ENCODE measurements around the gene ASPN. TPM values are rescaled to one million over a fixed set of nuclear protein-coding genes. Genes with fewer than 3 reads are reported as not detected.

The ASPN gene
- total RNA-seq, 1 donor from 2014 or later: 0.19 TPM

DNA sequence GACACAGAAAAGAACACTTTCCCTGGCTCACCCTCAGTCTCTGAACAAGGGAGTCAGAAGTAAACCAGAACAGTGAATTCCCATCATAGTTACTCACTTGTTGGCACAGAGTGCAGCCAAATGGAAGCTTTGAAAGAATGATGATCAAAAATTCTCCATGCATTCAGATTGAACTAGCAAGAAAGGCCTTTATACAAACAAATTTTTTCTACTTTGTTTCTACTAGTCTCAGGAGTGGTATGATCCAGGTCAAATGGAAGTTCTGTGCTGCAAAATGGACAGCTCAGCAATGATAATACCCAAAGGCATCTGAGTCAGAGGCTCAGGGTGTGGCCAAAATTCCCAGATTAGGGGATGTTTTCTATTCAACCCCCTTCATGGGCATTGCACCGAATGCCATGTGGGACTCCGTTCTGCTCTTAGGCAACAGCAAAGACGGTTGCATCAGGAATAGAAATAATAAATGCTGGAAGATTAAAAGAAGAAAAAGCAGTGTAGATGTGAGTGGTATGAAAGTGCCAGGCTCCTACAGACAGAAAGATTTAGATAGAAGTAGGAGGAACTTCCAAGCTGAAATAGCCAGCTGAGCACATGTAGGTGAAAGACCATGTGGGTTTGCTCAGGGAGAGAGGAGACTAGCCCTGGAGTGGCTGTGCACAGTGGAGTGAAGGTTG is 24.0 kb upstream of the ASPN start:
- DNase-seq (ENCODE audit: low read depth): peak; percentile 73

DNA sequence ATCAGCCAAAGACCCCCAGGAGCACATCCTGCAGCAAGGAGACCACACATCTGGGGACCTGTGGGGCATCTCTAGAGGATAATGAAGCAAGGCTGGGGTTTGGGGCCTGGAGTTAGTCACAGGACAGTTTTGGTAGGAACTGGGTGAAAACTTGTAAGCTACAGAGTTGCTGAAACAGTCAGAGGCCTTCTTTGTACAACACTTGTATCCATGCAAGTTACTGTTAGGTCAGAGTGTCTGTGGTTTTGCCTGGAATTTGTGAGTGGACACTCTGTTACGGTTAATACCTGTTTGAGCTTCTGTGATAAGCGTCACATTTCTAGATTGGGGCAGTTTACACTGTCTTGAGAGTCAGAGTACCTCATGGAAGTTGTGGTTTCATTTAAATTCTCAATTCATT is 22.6 kb upstream of the ASPN start:
- DNase-seq (ENCODE audit: low read depth): no peak

DNA sequence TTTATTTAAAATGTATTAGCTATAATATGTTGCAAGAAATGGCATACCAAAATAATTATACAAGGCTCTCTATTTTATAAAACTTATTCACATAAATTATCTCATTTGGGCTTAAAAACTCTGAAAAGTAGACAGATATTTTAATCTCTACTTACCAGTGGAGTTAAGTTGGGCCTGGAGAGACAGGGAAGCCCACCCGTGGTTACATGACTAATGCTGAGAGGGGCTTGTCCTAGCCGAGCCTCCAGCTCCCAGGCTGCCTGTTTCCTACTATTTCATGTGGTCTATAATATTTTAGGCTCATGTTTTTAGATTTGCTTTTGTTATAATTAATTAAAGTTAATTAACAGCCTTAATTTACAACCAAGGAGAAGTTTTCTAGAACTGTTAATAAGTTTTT is 20.9 kb upstream of the ASPN start:
- no peak for DNase-seq (ENCODE audit: low read depth)

DNA sequence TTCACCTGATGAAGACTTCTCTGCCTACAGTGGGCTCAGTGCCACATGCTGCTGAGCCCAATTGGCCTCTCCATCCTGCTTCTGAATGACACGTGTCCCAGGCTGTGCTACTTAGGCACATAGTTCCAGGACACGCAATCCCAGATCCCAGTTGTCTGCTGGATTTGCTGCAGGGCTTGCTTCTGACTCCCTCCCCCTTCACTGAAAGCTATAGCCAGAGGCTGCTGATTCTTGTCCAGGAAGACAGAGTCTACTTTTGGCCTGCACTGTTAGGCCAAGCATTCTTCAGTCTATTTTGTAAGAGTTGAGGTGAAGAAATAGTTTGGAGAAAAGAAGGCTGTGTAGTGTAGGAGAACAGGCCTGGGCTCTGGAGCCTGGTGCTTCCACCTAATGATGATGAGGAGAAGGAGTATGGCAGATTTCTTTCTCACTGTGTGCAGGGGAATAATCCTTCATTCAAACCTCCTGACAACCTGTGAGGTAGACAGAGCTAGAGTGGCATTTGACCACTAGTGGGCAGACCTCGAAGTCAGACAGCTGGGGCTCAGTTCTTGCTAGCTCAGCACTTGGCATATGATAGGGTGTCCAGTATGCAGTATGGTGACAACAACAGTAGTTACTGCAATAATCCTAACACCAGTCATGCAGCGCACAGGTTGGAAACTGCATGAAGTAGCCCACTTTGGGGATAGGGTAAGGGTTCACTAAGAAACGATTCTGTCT is 19.5 kb upstream of the ASPN start:
- peak; percentile 56 for DNase-seq (ENCODE audit: low read depth)

DNA sequence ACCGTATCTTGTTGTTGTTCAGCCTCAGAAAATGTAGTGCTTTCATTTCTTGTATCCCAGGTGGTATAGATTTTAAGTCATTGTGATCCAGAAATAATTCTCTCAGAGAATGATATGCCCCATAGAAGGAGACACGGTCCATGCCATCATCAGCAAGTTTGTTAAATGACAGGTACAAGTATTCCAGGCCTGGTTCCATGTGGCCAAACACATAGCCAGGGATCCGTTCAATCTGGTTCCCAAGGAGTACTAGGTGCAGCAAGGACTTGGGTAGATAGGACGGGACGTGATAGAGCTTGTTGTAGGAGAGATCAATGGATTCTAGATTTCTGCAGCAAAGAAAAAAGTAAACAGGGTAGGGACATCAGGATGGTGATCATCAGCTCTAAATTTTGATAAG is 18.4 kb upstream of the ASPN start:
- DNase-seq (ENCODE audit: low read depth): no peak

DNA sequence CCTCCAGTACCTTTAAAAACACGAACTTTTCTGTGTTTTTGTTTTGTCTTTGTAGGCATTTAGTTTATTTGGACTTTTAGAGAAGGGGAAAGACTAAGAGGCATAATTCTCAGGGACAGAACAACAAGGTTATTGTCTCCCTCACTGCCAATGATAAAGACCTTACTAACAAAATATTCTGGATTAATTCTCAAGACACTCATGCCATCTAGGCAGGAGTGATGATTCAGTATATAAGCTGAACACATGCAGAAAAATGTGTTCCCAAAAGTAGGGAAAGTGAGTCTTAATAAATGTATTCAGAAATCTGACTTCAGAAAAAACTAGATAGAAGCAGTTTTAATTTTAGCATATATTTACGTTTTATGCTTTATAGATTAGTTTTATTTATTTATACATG is 17.4 kb upstream of the ASPN start:
- DNase-seq (ENCODE audit: low read depth): no peak

DNA sequence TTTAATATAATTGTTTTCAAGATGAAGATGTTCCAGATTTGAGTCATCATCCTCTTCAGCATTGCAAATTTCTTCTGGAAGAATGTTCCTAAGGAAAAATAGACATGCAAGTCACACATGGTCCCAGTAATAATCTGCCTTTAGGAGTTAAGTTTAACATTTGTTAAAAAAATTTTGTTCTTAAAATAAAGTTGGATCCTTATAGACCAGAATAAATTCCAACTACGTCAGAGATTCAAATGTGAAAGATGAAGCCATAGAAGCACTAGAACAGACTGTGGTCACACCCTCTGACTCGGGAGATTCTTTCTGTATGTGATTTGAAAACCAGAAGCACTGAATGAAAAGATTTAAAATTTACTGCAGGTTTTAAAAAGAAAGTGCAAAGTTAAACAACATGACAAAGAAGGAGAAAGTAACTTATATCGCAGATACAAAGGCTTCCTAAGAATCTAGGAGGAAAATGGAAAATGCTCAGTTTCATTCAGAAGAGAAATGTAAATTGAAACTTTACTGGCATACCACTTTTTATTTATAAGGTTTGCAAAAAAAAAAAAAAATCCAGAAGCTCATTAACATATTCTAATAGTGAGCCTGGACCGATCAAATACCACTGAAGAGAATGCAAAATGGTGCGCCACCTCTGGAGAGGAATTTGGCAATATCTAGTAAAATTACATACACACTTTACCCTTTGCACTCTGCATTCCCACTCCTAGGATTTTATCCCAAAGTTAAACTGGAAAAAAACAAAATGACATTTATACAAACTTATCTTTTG is 14.3 kb upstream of the ASPN start:
- peak; percentile 29 for DNase-seq (ENCODE audit: low read depth)

DNA sequence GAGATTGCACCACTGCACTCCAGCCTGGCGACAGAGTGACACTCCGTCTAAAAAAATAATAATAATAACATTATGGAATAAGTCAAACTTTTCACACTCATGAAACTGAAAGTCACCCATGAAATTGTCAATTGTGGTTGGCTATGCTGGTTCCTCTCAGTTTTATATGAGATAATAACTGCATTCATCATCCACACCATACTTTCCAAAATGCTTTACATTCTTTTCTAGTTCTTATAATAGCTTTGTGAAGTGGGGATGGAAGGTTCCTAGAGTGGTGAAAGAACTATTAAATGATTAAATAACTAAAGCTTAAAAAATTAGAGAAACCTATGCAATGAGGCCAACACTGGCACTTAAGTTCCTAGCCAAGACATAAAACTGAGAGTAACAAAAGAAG is 12.6 kb upstream of the ASPN start:
- DNase-seq (ENCODE audit: low read depth): no peak

DNA sequence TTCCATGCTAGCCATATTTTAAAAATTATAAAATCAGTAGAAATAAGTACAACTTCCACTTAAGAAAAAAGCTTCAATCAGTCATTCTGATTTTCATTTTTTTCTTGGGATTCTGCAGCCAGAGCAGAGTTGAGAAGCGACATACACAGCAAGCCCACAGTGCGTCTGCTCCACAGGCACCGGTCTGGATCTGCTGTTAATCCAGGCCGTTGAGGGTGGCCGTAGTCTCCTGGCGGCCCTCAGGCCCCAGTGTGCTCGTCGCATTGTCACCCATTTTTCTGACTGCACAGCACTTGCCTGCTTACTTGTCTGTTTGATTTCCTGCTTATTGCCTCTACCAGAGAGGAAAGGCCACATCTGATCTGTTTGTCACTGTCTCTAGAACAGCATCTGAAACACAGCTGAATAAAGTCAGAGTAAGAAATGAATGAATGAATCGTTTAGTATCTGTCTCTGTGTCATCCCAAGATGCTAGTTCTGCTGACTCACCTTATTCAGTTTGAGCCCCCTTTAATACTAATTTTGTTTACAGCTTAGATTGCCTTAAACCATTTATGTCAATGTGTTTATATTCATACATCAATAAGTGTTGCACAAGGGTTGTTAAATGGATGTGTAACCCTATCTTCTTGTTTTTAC is 11.6 kb upstream of the ASPN start:
- DNase-seq (ENCODE audit: low read depth): no peak

DNA sequence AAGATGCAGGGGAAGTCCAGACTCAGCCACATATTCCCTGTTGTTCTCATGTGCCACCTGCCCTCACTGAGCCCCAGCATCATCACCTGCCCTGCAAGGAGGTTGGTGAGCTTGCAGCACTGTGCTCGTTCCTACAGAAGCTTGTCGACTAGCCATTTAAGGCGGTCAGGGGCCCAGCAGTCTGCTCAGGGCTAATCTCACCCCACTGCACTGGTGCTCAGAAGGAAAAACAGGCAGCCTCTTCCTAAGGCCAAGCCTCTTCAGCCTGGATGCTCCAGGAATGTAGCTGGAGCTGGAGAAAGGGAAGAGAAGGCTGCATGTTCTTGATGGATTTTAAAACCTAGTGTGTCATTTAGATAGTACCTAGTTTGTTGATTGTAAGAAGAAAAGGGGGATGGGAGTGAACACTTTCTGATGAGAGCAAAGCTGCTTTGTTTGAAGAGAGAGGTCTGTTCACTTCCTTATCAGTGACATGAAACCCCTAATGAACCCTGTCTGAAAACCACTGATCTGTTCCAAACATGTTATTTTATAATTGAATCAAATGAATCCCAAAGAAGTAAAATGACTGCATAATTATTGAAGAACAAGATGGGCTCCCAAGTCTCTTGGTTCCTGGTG is 10.6 kb upstream of the ASPN start:
- DNase-seq (ENCODE audit: low read depth): no peak

DNA sequence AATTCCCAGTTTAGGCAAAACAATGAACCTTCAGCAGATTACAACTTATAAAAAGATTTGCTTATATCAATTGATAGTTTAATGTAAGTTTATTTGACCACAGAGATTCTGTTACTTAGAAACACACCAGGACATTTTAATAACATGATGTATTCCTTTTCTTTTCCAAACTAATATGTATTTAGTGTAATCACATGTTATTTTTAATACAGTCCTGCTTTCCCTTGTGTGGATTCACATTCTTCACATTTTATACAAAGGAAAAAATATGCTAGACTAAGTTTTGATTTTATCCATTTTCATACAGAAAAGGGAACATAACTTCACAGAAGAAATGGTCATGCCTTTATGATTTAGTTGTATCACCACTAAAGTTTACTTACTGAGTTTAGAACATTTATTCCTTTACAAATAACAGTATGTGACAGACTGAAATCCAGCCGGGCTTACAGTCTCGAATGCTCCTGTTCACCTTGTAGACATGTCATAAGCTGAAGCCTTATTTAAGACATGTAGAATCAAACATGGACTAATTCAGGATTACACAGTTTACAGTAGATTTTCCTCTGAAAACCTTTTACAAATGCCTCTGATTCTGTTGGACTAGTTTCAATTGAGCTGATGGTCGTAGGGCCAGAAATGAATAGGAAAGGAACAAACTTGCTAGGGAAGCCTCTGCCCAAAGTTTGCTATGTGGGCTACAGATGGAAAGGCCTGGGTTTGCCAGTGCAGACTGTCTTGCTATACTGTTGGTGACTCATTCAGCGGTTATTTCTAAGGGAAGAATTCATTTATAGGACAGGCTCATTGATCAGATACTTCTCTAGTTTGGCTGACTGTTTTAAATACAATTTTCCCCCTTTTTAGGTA is 6.6 kb upstream of the ASPN start:
- DNase-seq (ENCODE audit: low read depth): no peak

DNA sequence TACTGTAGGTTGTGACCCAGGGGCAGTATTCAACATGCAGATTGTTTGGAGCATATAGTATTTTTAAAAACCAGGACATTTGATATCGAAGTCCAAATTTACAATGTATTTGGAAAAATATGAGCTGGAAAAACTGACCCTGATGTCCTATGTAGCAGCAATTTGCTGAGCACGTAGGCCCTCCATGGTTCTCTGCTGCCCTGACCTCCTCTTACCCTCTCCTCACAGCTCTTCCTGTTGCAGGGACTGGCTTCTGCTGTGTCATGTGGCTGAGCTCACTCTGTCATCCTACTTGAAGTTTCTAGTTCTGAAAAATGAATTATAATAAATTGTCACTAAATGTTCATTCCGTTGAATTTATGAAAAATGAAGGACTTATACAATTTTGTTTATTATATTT is 4.1 kb upstream of the ASPN start:
- no peak for DNase-seq (ENCODE audit: low read depth)

DNA sequence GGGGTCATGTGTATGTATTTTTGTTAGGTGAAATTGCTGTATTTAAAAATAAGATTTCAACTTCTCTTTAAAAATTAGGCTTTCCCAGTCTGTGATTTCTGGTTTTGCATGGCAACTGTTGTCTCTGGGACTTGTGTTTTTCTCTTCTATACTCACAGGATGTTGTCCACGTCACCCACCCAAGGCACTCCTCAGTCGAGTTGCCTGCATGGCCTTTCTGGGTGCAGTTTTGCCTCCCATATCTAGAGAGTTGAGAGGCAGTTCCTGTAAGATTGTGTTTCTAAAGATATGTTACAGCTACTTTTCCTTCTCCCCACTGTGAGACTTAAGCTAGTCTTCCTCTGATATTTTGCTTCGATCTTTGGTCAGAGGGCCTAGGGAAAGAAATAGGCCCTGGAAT is 2.3 kb upstream of the ASPN start:
- no peak for DNase-seq (ENCODE audit: low read depth)

DNA sequence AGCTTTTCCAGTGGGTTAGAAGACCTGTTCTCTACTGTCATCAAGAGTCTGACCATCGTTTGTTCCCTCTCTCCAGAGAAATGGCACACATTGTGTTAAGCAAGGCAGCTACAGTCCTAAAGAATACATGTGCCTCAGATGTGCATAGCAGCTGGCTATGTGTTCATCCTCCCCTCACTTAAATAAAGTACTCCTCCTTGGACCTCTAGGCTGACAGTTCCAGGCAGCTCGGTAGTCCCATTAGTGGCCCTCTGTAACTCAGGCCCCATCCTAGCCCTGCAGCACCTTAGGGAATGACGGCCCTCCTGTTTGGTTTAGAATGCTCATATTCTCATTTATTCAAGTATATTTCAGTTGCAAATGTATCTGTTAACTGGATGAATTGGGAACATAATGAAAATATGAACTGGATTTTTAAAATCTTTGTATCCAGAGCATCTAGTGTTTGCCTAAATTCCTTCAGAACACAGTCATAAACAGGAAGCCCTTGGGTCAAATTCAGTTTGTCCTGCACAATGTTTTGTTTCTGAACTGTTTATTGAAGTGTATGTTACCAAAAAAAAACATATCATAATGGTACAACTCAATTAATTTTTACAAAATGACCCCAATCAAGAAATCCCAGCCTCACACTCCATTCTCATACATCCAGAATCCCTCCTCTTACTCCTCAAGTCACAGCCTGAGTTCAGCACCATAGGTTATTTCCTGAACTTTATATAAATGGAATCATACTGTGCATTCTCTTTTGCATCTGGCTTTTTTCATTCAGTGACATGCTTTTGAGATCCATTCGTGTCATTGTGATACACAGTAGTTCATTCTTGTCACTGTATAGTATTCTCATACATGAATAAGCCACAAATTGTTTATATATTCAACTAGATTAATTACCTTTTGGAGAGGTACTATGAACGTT is 1.6 kb upstream of the ASPN start:
- DNase-seq (ENCODE audit: low read depth): peak; percentile 9

DNA sequence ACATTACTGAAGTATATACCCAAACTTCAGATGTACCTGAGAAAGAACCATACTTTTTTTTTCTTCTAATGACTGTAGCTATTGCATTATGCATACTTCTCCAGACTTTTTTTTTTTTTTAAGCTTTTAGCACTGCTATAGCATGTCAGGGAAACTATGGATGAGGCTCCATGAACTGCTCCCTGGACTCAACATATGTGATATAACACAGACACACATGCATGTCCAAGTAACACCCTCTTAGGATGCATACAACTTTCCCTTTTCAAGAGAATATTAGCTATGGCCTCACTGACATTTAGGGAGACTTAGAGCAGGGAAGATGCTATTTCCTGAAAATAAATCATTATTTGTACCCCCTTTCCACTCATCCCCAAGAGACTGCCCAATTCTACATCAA is 499 bp upstream of the ASPN start:
- DNase-seq (ENCODE audit: low read depth): no peak

DNA sequence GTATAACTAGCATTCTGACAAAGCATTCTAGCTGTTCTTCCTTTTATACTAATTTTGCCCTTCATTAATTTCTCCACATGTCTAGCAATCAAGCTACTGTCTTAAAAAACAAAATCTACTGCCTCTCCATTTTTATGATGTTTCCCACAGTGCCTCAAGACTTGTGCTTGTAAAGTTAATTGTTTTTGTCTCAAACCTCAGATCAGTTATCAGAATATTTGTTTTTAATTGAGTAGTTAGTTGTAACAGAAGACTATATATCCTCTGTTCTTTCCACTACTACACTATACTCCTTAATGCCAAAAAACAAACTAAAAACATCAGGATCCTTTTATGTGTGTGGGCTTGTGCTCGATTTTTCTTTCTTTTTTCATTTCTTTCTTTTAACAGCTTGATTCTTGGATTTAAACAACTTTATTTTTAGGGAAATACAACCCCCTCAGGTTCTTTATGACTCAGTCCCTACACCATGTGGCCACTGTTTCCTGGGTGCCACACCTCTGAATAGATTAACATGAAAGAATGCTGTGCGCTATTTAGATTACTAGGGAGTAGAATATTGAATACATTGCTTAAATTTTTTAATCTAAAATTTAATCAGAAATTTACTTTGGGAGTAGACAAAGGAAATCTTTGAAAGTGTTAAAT is 1.2 kb downstream of the ASPN start:
- DNase-seq (ENCODE audit: low read depth): peak; percentile 15

DNA sequence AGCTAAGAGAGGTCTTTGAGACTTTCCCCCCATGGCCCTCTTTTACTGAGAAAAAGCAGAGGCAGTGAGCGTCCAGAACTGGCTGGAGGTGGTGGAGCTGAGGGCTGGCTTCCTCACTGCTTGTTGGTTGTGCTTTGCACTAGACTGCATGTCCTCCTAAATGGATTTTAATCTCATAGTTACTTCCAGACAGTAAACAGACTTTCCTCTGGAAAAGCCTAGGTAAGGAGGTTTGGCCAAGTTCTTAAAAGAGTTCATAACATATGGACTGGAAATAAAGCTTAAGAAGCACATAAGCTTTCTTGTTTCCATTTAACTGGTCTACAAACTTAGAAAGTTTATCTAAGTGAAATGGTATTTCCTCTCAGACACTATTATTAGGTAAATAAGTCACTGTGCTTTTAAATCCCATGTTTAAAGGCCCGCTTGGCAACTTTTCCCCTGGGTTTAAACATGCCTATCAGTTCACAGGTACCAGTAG is 2.0 kb downstream of the ASPN start:
- DNase-seq (ENCODE audit: low read depth): peak; percentile 41

DNA sequence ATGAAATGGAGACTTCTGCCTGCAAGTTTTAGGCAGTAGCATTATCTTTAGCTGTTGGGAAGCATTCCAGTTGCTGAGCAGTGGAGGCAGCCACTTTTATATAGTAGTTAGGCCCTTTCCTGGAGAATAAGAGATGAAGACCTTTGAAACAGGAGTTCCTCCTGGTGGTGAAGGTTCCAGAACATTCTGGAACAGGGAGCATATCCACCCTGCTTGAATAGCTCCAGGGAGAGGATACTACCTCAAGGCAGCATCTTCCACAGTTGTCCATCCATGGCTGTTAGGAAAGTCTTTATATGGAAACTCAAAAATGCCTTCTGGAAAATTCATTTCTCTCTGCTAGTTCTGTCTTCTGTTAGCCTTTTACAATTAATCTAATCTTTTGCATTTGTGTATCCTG is 3.0 kb downstream of the ASPN start:
- no peak for DNase-seq (ENCODE audit: low read depth)

DNA sequence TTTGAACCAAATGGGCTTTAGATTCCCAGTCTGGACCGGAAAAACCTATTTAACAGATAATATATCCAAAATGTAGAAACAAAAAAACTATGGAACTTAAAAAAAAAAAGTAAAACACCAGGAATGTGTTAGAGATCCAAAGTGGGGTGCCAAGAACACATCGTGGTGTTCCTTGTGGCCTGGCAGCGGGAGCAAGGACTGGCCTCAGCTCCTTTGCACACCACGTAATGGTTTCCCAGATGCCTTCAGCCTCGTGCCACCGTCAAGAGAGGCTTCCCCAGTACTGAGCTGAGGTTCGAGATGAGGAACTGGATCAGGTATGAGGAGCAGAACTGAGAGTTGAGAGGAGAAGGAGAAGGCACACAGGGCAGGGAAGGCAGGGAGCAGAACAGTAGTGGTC is 3.5 kb downstream of the ASPN start:
- DNase-seq (ENCODE audit: low read depth): no peak

Data from myocyte (in vitro differentiated cells).